Colonic mucosa (tissue), 4 donors: ENCODE measurements around the gene HTD2. TPM values are rescaled to one million over a fixed set of nuclear protein-coding genes. Genes with fewer than 3 reads are reported as not detected.
A peak's percentile ranks its signal among the peaks of the same experiment; 100 is the strongest.
"Not testable (repeated sequence)": the region's sequence is repeated elsewhere in the genome, so short reads cannot be mapped to it uniquely, and the experiment has no call there.

Experiments used
- DNase-seq: peaks from one replicate; pipeline ENCODE4 v3.0.0-alpha.2; 2020
- H3K27ac ChIP-seq: fragments of 200-600 bp; one replicate; pipeline ENCODE4 v1.8.0; 2021
- H3K27me3 ChIP-seq: fragments of 200-600 bp; one replicate; pipeline ENCODE4 v1.8.0; 2021
- H3K36me3 ChIP-seq: fragments of 200-600 bp; one replicate; pipeline ENCODE4 v1.8.0; 2021
- H3K4me1 ChIP-seq: fragments of 200-600 bp; one replicate; pipeline ENCODE4 v1.8.0; 2021; ENCODE audit warnings: mild to moderate bottlenecking
- H3K4me3 ChIP-seq: fragments of 200-600 bp; one replicate; pipeline ENCODE4 v1.8.0; 2021
- H3K9ac ChIP-seq, 2 donors: one replicate each; pipeline ENCODE4 v1.7.0; 2013; ENCODE audit warnings: control low read depth in 2 of 2, low read depth in 2 of 2, low read length in 2 of 2
- H3K9me3 ChIP-seq: fragments of 200-600 bp; one replicate; pipeline ENCODE4 v1.8.0; 2021
- CTCF ChIP-seq: fragments of 200-600 bp; IDR thresholded peaks from one replicate; pipeline ENCODE4 v1.8.0; 2022; ENCODE audit warnings: antibody characterized with exemption, mild to moderate bottlenecking
- intact Hi-C: fragments of 100-400 bp; cut with DNase I; formaldehyde crosslinking; loops from one replicate; pipeline ENCODE4 v1.14.1; 2022
- total RNA-seq, 2 donors: library from RNA; stranded (reverse); fragmentation: NEBNext Ultra II Directional in 1 of 2; extraction: Animal tissue kit (Norgen Biotek cat#: 25700) in 1 of 2; gene quantifications; one replicate each; pipeline ENCODE4 v1.2.1, GENCODE V29; 2021
- donor health status: healthy.
- donor health status: DM: no; HTN: no; CAD: no.
- donor health status: DM: no; HTN: no; CAD: no.

The HTD2 gene
- total RNA-seq, 2 donors from 2014 or later = 9.6 to 13.6 TPM

- no peak overlapping the region for H3K9ac ChIP-seq
- H3K4me1 ChIP-seq = no peaks in the 10 kb centered on the region
- intact Hi-C loops = no loop called here
- no peaks in the 10 kb centered on the region for H3K36me3 ChIP-seq
- no peak overlapping the region for H3K4me3 ChIP-seq
- no peak for TF ChIP-seq CTCF
- no peak overlapping the region for H3K27ac ChIP-seq
- DNase-seq = no peak
- no peaks in the 10 kb centered on the region for H3K9me3 ChIP-seq
- no peaks in the 10 kb centered on the region for H3K27me3 ChIP-seq
Measured at GRCh38 chr3:58266577-58266976, 39.7 kb upstream of the HTD2 start.

- DNase-seq, H3K9me3 ChIP-seq, H3K36me3 ChIP-seq, H3K9ac ChIP-seq, H3K27ac ChIP-seq, H3K4me1 ChIP-seq, H3K4me3 ChIP-seq, H3K27me3 ChIP-seq, intact Hi-C loops: not testable (repeated sequence)
Measured at GRCh38 chr3:58267543-58267942, 38.8 kb upstream of the HTD2 start.

GRCh38 chr3:58269356-58269755, 37.0 kb upstream of the HTD2 start:
- Histone ChIP-seq H3K4me1 (peaks cover 7% of the 10 kb centered on the region), H3K36me3 (no peaks in the 10 kb centered on the region), H3K27ac (no peak overlapping the region), H3K27me3 (no peaks in the 10 kb centered on the region), H3K4me3 (no peak overlapping the region), H3K9me3 (no peaks in the 10 kb centered on the region), H3K9ac (no peak overlapping the region)
- DNase-seq = no peak
- no peak for TF ChIP-seq CTCF
- intact Hi-C loops = no loop called here

GRCh38 chr3:58270485-58270884, 35.8 kb upstream of the HTD2 start:
- no peak for DNase-seq
- H3K27ac ChIP-seq = no peak overlapping the region
- peaks cover 7% of the 10 kb centered on the region for H3K4me1 ChIP-seq
- no peak overlapping the region for H3K4me3 ChIP-seq
- no peaks in the 10 kb centered on the region for H3K27me3 ChIP-seq
- intact Hi-C loops = no loop called here
- no peak for TF ChIP-seq CTCF
- H3K9ac ChIP-seq = no peak overlapping the region
- H3K36me3 ChIP-seq = no peaks in the 10 kb centered on the region
- H3K9me3 ChIP-seq = no peaks in the 10 kb centered on the region

- no peaks in the 10 kb centered on the region for H3K9me3 ChIP-seq
- no peak overlapping the region for H3K4me3 ChIP-seq
- H3K9ac ChIP-seq = no peak overlapping the region
- H3K27ac ChIP-seq = peak overlapping the region; percentile 44
- no peaks in the 10 kb centered on the region for H3K36me3 ChIP-seq
- DNase-seq = peak; percentile 50
- no peak for TF ChIP-seq CTCF
- H3K4me1 ChIP-seq = peaks cover 7% of the 10 kb centered on the region
- intact Hi-C loops = no loop called here
- H3K27me3 ChIP-seq = no peaks in the 10 kb centered on the region
Measured at GRCh38 chr3:58271901-58272501, 34.3 kb upstream of the HTD2 start.

- Histone ChIP-seq H3K9me3 (no peaks in the 10 kb centered on the region), H3K27ac (peak overlapping the region; percentile 44), H3K27me3 (no peaks in the 10 kb centered on the region), H3K4me3 (no peak overlapping the region), H3K36me3 (no peaks in the 10 kb centered on the region), H3K4me1 (peaks cover 7% of the 10 kb centered on the region), H3K9ac (no peak overlapping the region)
- TF ChIP-seq CTCF = no peak
- intact Hi-C loops = no loop called here
- no peak for DNase-seq
Measured at GRCh38 chr3:58272891-58273290, 33.4 kb upstream of the HTD2 start.

- H3K9ac ChIP-seq, H3K4me3 ChIP-seq, intact Hi-C loops, H3K9me3 ChIP-seq, H3K4me1 ChIP-seq, H3K36me3 ChIP-seq, H3K27ac ChIP-seq, H3K27me3 ChIP-seq: not testable (repeated sequence)
- DNase-seq = peak; percentile 11
Measured at GRCh38 chr3:58273362-58273761, 33.0 kb upstream of the HTD2 start.
